ENCODE measurements around the gene PSMC3IP.
A peak's percentile ranks its signal among the peaks of the same experiment; 100 is the strongest.

Gene PSMC3IP

GRCh38 chr17:42585353-42585752 lies 7.8 kb upstream of the PSMC3IP start:
- DNase-seq, result no peak

- no peak for DNase-seq
These were observed 7.4 kb upstream of the PSMC3IP start for GRCh38 chr17:42584880-42585279.

GRCh38 chr17:42581744-42582270 lies 4.3 kb upstream of the PSMC3IP start:
- no peak for DNase-seq

- DNase-seq, result no peak
These were observed 2.4 kb upstream of the PSMC3IP start for GRCh38 chr17:42579794-42580551.

- DNase-seq, result peak; percentile 79 to 86
These were observed 847 bp upstream of the PSMC3IP start for GRCh38 chr17:42578282-42578869.

DNA sequence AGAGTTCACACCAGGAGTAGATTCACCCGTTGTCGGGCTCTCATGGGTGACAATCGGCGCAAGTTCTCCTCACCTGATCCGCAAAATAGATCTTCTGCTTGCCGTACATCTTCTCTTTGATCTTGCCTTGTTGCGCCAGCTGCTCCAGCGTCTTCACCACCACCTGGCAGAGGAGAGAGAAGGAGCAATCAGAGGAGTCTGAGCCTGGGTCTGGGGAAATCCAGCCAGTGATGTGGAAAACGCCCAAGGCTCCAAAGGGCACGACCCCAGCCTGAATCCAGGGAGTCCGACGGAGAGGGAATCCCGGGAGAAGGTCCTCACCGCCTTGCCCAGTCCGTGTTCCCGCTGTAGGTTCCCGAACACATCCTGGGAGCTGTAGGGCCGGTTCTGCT lies 393 bp downstream of the PSMC3IP start:
- DNase-seq, result peak in 1 of 2 experiments; percentile 36

- no peak for DNase-seq
These were observed 3.1 kb downstream of the PSMC3IP start for GRCh38 chr17:42574463-42574862.

GRCh38 chr17:42573095-42573494 lies 4.4 kb downstream of the PSMC3IP start:
- no peak for DNase-seq

DNA sequence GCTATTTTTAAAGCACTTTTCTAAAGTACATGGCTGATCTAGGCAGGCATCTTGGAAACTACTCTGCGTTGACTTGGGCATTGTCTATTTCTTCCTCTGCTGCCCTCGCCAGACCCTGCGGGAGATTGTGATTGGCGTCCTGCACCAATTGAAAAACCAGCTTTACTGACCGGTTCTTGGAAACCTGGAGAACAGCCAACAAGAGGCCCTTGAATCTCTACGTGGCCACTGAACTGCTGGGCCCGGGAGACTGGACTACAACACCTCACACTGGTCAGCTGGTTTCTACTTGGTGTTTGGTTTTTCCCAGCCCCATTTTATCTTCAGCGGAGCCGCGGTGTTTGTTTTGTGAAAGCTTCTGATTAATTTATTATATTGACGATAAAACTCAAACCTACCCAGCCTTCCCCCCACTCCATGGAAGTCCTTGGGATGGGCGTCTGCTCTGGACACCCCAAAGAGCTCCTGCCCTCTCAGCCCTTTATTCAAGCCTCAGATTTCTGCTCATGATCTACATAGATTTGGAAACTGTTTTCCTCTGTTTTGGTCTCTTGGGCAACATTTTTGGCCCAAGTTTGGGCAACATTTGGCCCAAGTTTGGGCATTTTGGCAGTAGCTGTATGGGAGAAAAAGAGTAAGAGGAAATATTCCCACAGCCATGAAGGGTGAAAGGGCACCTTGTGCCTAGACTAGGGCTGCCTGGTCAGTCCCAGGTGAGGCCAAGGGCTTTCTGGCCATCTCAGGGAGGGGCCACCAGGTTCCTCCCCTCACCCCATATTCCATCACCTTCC lies 5.9 kb downstream of the PSMC3IP start:
- DNase-seq, result no peak

GRCh38 chr17:42568341-42569111 lies 9.0 kb downstream of the PSMC3IP start:
- no peak for DNase-seq

DNA sequence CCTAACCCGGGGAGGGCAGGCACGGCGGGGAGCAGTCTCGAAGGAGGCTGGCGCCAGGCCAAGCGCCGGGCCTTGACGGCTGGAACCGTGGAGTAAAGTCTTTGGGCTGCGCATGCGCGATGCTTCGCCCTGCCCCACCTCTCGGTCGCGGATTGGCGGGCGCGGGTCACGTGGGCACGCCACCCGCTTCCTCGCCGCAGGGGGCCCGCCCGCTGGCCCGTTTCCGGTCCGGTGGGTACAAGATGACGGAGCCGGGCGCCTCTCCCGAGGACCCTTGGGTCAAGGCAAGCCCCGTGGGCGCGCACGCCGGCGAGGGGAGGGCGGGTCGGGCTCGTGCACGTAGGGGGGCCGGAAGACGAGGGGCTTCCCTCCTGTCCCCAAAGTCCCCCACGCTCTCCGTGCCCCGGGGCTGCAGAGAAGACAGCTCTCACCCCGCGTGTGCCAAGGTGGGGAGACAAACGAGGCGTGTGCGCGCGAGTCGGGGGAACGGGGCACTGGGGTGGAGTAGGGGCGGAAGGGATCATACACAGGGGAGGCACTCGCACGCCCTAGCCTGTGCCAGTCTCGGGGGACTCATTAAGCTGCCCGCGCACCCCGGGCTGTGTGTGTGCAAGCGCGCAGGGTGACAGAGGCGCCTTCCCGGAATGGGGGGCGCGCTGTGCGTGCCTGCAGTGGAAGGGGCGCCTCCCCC lies 10.5 kb downstream of the PSMC3IP start, which contains the start of gene MLX:
Gene MLX (plus strand): TSS at position 218 of the 691 bp plus-strand sequence. CDS start 25 bp downstream, at position 243.
- peak; percentile 91 to 92 for DNase-seq

DNA sequence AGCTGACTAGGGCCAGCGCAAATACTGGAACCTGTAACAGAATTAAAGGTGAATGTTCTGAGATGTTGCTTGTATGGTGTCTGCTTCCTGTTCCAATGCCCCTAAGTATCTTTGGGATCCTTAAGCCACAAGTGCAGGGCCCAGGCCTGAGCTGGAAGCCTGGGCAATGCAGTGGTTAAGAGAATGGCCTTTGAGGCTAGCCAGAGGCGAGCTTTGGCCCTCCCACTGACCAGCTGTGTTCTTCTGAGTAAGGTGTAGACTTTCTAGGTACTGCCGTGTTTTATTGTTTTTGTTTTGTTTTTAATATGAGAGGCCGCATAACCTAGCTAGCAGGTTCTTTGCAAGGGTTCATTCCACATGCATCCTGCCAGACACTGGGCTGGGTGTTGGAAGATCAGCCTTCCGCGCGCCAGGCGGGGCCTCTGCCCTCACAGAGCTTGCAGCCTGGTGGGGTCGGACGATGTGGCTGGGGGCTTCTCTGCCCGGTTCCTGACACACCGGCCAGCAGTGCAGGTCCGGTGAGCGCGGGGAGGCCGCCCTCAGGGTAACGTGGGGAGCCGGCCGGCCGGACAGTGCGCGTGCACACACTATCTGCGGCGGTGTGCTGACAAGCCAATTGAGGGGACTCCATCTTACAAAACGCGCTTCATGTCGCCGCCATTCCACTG lies 11.2 kb downstream of the PSMC3IP start:
- DNase-seq, result no peak

DNA sequence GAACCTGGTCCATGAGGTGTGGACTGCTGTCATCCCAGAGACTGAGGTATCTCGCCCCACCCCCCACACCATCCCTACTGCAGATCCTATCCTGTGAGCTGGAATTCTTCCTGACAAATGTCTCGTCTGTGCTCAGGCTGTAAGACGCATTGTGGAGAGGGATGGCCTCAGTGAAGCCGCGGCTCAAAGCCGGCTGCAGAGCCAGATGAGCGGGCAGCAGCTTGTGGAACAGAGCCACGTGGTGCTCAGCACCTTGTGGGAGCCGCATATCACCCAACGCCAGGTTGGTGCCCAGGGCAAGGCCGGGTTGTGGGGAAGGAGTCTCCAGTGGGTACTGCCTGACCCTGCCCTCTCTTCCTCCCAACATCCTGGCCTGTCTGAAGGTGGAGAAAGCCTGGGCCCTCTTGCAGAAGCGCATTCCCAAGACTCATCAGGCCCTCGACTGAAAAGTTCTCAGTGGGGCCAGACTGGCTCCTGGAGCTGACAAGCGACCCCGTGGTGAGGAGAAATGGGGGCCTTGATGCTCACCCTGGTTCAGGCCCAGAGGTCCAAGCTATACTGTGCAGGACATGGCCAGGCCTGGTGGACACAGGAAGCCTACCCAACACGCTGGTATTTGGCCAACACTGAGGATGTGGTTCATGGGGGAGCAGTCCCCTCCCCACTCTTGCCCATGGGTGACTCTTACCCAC lies 11.9 kb downstream of the PSMC3IP start:
- DNase-seq, result no peak

DNA sequence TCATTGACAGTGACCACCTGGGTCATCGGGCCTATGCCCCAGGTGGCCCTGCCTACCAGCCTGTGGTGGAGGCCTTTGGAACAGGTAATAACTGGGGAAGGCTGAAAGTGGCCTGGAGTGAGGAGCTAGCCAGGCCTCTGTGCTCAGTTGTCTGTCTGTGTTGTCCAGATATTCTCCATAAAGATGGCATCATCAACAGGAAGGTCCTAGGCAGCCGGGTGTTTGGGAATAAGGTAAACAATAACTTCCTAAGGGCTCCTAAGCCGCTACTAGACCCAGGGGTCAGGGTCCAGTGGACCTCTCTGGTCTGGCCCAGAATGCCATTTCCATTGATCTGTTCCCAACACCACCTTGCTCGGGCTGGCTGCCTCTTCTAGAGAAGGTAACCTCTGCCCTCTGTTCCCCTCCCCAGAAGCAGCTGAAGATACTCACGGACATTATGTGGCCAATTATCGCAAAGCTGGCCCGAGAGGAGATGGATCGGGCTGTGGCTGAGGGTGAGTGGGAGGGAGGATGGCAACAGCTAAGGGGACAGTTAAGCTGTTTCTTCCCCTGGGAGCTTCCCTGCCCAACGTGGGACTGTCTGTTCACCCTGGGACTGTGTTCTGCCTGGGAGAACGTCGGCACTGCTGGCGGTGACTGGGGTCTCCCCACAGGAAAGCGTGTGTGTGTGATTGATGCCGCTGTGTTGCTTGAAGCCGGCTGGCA lies 12.6 kb downstream of the PSMC3IP start:
- DNase-seq, result no peak

GRCh38 chr17:42563950-42564349 lies 13.6 kb downstream of the PSMC3IP start:
- no peak for DNase-seq

DNA sequence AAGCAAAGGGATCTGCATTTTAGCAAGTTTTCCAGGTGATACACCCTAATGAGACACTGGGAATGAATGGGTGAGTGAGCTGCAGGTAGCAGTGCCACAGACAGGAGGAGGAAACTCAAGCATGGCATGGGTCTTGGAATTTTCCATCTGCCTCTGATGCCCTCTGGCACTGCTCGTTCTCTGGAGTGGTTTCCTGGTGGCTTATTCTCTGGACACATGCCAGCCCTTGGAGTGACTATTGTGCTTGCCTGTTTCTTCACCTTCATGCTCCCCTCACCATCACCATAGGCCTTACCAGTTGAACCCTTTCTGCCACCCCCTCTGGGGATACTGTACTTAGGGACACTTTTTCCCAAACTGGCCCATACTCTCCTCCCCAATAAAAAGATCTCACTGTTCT lies 14.0 kb downstream of the PSMC3IP start:
- no peak for DNase-seq

DNA sequence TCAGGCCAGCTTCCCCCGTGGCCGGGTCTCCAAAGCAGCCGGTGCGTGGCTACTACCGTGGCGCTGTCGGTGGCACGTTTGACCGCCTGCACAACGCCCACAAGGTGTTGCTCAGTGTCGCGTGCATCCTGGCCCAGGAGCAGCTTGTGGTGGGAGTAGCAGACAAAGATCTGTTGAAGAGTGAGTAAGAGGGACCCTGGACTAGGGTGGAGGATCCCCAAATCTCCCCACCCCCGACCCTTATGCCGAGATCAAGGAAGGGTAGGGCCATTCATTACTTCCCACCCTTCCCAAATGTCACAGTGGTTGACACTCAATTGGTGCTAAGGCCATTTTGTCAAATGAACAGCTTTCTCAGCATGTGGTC lies 14.4 kb downstream of the PSMC3IP start:
- DNase-seq, result no peak

DNA sequence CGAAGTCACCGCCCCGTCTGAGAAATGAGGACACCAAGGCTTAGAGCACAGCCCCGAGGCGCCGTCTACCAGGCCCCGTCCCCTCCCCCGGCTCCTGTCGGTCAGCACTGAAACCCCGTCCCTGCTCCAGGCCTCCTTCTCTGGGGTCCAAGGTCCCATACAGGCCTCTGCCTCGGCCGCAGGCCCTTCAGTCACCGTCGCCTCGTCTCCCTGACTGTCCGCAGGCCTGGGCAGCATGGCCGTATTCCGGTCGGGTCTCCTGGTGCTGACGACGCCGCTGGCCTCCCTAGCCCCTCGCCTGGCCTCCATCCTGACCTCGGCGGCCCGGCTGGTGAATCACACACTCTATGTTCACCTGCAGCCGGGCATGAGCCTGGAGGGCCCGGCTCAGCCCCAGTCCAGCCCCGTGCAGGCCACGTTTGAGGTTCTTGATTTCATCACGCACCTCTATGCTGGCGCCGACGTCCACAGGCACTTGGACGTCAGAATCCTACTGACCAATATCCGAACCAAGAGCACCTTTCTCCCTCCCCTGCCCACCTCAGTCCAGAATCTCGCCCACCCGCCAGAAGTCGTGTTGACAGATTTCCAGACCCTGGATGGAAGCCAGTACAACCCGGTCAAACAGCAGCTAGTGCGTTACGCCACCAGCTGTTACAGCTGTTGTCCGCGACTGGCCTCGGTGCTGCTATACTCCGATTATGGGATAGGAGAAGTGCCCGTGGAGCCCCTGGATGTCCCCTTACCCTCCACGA lies 15.0 kb downstream of the PSMC3IP start:
- DNase-seq, result no peak

DNA sequence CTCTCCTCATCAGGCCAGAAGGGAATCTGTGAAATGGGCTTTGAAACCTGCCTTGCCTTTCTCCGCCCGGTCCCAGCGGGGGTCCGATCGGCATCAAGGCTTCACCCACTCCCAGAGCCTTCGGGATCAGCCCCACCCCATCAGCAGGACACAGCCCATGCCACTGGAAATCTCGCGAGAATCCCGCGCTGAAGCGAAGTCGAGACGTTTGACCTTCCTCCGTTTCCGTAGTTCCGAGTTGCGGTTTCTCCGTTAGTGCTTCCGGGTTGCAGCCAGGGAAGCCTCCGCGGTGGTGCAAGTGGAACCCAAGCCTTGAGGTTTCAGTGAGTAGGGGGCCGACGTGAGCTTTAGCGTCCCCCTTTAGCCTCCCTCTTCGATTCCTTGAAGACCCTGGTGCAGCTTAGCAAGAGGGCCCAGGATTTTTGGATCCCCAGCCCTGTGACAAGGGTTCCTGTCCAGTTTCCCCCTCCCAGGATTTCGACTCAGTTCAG lies 15.6 kb downstream of the PSMC3IP start, which contains the start of gene COASY:
Gene COASY (plus strand): TSS at position 252 of the 491 bp plus-strand sequence. CDS start 475 bp downstream, outside the sequence.
- DNase-seq, result peak; percentile 93 to 97

Measured in activated CD4-positive, alpha-beta T cell treated with anti-CD3 and anti-CD28 coated beads, Interleukin-2, amount 50 U/mL, for 48 hours (primary cell).